Liver (tissue), 3 donors: ENCODE data around the gene ZNF724.

Experiments
- ATF3 ChIP-seq: IDR thresholded peaks from 2 replicates; pipeline ENCODE4 v1.6.1; 2016; ENCODE audit warnings: antibody characterized with exemption
- CTCF ChIP-seq: fragments of 150-350 bp; IDR thresholded peaks from 2 replicates; pipeline ENCODE4 v1.5.1; 2017; ENCODE audit warnings: improper control_type of control experiment, low read depth, low read length; ENCODE audit not compliant: missing input control
- EGR1 ChIP-seq, 2 donors: IDR thresholded peaks; 2 replicates each; pipeline ENCODE4 v1.6.1; 2016 to 2018; ENCODE audit warnings: antibody characterized with exemption in 2 of 2, low read depth in 2 of 2
- GABPA ChIP-seq, 2 donors: IDR thresholded peaks in 1 of 2; conservative IDR thresholded peaks in 1 of 2; 2 replicates each; pipeline ENCODE4 v1.6.1; 2016; ENCODE audit warnings: antibody characterized with exemption in 2 of 2, mild to moderate bottlenecking in 1 of 2, moderate library complexity in 1 of 2
- HNF4G ChIP-seq: IDR thresholded peaks from 2 replicates; pipeline ENCODE4 v1.6.1; 2016; ENCODE audit warnings: antibody characterized with exemption
- JUND ChIP-seq, 2 donors: IDR thresholded peaks; 2 replicates each; pipeline ENCODE4 v1.6.1; 2016; ENCODE audit warnings: antibody characterized with exemption in 2 of 2
- MAX ChIP-seq: IDR thresholded peaks from 2 replicates; pipeline ENCODE4 v1.6.1; 2016; ENCODE audit warnings: antibody characterized with exemption
- RAD21 ChIP-seq, 2 donors: IDR thresholded peaks; 2 replicates each; pipeline ENCODE4 v1.6.1; 2016; ENCODE audit warnings: antibody characterized with exemption in 2 of 2, mild to moderate bottlenecking in 2 of 2
- REST ChIP-seq: IDR thresholded peaks from 2 replicates; pipeline ENCODE4 v1.6.1; 2016; ENCODE audit warnings: antibody characterized with exemption, mild to moderate bottlenecking
- SP1 ChIP-seq: IDR thresholded peaks from 2 replicates; pipeline ENCODE4 v1.6.1; 2018; ENCODE audit warnings: antibody characterized with exemption, mild to moderate bottlenecking
- TAF1 ChIP-seq: conservative IDR thresholded peaks from 2 replicates; pipeline ENCODE4 v1.6.1; 2016; ENCODE audit warnings: antibody characterized with exemption, mild to moderate bottlenecking
- YY1 ChIP-seq: IDR thresholded peaks from 2 replicates; pipeline ENCODE4 v1.6.1; 2016; ENCODE audit warnings: antibody characterized with exemption, mild to moderate bottlenecking
- donor health status: healthy.
- donor health status: healthy.

- TF ChIP-seq ATF3 = no peak
- no peak for TF ChIP-seq GABPA (IDR thresholded peaks at IDR 0.05 in 1 of 2, conservative IDR thresholded peaks at IDR 0.05 in 1 of 2)
- no peak for TF ChIP-seq TAF1
- TF ChIP-seq CTCF = no peak
- no peak for TF ChIP-seq RAD21 (IDR thresholded peaks at IDR 0.05)
- no peak for TF ChIP-seq REST
- TF ChIP-seq MAX = no peak
- no peak for TF ChIP-seq SP1
- no peak for TF ChIP-seq YY1
- TF ChIP-seq JUND (IDR thresholded peaks at IDR 0.05) = no peak
- TF ChIP-seq HNF4G = no peak
- TF ChIP-seq EGR1 (IDR thresholded peaks at IDR 0.05; ENCODE audit: low read depth in 2 of 2) = no peak
Measured at GRCh38 chr19:23254141-23254910, 4.1 kb upstream of the ZNF724 start.
